Activated T-helper 9 cell treated with anti-CD3 and anti-CD28 coated beads, Interleukin-2, amount 50 U/mL, for 16 hours (primary cell): Measurements from ENCODE around the gene ALDH1A3.

Experiments
- DNase-seq: peaks from one replicate; pipeline ENCODE4 v3.0.0-alpha.2; 2020; ENCODE audit warnings: low read depth

ALDH1A3 gene

DNA sequence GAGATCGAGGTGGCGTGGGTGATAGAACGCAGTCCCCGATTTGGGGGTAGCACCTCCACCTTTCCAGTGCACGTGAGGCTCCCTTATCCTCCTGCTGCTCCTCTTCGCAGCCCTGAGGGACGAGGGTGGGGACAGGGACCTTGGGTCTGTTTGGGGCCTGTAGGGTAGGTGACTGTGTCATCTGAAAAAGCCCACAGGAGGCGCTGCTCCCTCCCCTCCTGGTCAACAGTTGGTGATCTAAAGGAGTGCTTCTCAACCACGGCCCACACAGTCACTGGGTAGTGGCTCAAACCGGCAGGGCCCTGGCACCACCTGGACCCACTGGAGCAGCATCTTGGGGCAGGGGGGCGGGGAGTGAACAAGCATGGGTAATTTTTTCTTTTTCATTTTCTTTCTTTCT lies 46.6 kb downstream of the ALDH1A3 start:
- DNase-seq = no peak

DNA sequence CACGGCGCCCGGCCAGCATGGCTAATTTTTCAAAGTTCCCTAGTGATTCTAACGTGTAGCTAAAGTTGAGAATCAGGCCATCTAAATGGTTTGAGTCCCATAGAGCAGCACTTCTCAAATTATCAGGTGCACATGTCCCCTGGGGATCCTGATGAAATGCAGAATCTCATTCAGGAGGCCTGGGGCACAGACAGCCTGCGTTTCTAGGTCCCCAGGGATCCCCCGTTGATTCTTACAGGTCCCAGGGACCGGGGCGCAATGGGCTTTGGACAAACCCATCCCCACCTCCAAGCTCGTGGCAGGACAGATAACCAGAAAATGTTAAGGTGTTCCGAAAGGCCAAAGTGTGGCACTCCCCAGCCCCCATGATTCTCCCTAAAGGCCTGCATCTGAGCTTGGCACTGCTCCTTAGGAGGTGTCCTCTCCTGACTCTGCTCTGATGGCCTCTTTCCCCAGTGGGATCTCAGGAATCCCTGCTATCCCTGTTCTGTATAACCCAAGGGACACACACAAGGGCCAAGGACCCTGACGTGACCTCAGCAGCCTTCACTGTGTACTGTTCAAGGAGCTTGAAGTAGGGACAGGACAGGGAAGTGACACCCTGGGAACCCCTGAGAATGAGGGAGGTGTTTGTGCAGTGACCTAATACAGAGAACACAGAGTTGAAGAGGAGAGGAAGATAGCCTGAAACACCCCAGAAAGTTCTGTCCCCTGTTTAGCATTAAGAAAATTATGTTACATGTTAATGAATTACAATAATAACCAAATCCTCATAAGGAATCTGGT lies 47.5 kb downstream of the ALDH1A3 start:
- DNase-seq = no peak

DNA sequence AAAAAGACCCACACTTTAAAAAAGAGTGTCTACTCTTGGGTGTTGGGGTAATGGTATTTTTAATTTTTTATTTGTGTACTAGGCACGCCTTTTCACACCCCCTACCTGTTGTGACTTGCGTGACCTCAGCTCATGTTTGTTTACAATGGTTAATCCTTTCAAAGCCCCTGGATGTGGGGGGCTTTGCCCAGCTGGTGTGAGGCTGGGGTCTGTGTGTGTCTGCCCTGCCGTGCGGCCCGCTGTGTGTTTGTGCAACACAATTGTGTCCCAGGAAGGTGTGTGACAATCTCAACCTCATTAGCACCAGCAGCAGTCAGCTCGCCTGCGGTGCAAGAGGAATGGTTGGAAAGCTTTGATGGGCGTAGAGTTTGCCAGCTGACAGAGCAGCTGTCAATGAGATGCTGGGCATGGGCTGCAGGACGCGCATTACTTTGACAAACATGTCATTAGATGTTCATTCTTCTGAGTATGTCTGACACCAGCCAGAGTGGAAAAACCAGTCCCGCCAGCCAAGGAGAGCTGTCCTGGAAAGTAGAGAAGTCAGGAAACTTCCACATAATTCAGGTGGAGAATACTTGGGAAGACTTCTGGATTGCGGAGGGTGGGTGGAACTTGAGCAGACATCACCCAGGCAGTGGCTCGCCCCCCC lies 49.1 kb downstream of the ALDH1A3 start:
- DNase-seq = no peak

- DNase-seq = no peak
These were observed 50.0 kb downstream of the ALDH1A3 start for GRCh38 chr15:100929641-100930042.

- DNase-seq = no peak
These were observed 50.7 kb downstream of the ALDH1A3 start for GRCh38 chr15:100930306-100930848.

DNA sequence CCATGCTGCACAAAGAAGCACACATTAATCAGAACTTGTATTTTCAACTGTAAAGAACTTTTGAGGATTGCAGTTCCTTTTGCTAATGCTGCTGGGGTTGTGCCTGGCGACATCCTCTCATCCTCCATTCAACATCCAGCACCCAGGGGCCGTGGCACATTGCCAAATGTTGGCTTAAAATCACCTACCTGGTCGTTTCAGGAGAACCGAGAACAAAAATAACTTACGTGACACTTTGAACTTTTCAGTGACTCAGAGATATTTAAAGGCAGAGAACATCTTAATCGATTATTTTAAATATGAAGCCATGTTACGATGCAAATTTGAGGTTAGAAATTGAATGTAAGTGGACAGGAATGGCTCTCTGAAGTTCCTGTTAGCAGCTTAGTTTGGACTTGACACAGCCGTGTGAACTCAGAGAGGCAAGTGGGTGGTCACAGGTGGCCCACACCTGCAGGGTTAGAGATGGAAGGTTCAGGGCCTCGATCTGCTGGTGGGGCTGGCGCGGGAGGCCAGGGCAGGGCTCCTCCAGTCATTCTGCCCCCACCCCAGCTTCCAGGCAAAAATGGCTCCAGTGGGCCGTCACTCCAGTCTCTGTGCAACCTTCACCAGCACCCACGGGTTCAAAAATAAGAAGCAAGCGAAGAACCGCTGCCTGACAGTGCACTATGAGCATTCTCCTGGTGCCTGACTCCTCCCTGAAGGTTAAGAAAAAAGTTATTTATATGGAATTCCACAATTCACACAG lies 51.7 kb downstream of the ALDH1A3 start:
- DNase-seq = no peak

DNA sequence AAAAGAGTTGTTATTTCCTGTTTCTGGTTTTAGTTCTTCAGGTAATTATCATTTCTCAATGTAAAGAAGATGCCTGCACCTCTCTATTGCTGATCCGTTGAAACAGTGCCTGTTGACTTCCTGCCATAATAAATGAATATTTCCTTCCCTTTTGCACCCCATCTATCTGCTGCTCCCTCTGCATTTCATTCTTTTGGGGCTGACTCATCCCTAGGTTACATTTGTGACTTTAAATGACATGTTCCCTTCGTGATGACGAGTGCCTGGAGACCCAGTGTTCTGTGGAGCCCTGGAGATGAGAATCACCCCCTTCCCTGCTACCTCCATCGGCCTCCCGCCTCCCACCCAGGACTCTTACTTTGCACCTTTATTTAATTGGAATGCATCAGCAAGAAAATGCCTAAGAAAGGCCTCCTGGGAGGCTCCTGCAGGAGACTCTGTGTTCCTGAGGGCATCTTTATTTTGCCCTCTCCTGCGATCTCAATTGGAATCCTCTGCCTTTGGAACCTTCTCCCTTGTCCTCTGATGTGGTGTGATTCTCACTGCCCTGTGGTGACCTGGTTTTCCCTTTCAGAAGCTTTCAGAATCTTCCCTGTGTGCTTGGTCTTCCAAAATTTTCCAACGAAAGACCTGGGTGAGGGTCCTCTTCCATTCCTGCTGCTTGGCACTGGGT lies 53.2 kb downstream of the ALDH1A3 start:
- DNase-seq = no peak

DNA sequence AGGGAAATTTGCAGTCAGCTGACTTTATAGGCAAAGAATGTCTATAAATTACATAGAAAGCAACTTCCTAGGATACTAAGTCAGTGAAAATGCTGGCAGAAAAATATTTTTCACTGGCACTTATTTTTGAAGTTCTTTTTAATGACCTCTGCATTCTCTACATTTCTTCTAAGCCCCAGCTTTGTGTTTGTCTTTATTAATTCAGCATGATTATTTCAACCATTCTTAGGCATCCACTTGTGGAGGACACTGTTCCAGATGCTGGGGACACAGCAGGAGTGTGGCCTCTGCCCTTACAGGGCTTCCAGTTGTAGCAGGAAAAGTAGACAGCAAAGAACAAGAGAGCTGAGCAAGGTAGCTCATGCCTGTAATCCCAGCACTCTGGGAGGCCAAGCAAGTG lies 54.5 kb downstream of the ALDH1A3 start:
- no peak for DNase-seq

GRCh38 chr15:100934726-100935125 lies 55.1 kb downstream of the ALDH1A3 start:
- DNase-seq = no peak

- DNase-seq = no peak
These were observed 57.5 kb downstream of the ALDH1A3 start for GRCh38 chr15:100937171-100937570.

DNA sequence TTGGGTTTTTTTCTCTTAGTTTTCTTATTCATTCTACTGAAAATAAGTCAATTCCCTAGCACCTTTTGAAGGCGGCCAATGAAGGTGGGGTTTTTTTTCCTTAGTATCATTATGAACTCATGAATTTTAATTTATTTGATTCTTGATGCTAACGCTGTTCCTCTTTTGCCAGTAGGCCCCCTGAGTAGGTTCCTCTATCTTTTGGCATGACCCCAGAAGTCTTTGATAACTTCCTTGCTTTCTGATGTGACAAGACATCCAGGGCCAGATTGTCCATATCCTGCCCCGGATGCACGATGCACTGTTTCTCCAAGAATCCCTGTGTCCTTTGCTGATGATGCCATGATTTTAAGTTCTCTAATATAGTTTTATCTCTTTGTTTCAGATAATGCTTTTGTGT lies 60.2 kb downstream of the ALDH1A3 start:
- DNase-seq = no peak

DNA sequence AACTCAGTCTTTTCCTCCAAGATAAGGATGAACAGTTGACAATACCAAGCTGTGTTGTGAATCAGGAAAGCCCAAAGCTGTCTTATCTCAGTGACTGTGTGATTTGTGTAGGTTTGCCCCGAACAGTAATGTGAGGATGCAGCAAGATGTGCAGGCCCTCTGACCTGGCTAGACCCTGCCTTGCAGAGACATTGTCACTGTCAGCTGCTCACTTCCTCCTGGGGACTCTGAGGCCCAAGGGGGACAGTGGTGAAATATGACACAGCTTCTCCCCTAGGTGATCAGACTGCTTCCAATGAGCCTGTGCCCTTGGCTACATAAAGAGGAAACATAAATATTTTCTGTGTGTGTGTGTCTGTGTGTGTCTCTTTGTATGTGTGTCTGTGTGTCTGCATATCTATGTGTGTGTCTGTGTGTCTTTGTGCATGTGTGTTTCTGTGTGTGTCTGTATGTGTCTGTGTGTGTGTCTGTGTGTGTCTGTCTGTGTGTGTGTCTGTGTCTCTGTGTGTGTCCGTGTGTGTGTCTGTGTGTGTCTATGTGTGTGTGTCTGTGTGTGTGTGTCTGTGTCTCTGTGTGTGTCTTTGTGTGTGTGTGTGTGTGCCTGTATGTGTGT lies 61.2 kb downstream of the ALDH1A3 start:
- DNase-seq = no peak

- DNase-seq = no peak
These were observed 61.9 kb downstream of the ALDH1A3 start for GRCh38 chr15:100941536-100941935.

DNA sequence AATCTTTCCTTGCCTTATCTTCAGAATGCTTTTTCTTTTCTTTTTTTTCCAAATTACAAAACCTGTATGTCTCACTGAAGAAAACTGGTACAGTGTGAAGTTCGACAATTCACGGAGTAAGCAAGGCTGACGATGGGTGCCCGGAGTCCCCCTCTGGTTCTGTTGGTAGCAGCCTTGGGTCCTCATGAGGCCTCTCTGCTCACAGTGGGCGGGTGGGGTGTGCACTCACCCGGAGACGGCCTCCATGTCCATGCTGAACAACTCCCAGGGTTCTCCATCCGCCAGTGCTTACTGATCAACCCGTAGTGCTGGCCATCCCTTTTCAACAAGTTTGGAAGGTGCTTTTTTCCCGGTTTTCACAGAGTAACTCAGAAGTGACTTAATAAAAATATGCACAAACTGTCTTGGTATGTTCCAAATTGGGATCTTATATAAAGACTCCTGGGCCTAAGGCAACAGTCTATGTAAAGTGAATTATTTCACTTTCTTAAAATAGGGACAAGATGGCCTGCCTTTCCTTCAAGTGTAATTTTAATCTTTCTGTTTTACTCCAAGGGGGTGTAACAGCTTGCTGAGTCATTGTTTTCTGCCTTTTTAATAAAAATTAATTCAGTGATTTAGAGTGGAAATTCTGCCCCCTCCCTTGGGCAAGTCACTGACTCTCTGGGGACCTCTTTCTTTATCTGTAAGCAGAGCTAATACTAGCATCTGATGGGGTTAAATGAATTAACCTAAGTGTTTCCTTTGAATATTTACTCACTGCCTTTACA lies 63.2 kb downstream of the ALDH1A3 start:
- no peak for DNase-seq

DNA sequence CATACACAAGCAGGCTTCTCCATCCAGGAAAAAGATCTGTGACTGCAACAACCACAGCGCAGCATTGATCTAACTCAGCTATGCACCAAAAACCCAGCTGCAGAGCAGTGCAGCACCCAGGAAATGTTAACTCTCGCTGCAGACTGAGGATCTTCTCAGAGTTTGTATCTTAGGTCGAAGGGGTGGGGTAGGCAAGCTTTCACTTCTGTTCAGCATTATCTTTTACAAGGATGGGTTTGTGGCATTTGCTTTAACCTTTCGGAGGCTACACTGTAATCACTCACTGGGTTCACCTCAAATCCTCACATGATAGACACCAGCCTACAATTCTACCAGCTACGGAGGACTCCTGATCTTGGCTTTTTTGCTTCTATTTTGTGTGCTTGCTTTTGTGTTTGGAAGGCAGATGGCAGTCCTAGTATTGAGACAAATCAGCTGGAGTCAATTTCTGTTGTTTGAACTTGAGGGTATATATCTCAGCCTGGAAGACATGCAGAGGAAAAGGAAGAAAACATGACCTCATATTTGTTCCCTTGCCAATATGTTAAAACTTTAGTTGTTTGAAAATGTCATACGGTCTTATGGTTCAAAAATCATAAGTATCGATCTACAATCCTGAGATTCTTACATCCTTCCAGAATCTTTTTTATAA lies 64.7 kb downstream of the ALDH1A3 start:
- DNase-seq = no peak

- no peak for DNase-seq
These were observed 65.4 kb downstream of the ALDH1A3 start for GRCh38 chr15:100944986-100945385.

DNA sequence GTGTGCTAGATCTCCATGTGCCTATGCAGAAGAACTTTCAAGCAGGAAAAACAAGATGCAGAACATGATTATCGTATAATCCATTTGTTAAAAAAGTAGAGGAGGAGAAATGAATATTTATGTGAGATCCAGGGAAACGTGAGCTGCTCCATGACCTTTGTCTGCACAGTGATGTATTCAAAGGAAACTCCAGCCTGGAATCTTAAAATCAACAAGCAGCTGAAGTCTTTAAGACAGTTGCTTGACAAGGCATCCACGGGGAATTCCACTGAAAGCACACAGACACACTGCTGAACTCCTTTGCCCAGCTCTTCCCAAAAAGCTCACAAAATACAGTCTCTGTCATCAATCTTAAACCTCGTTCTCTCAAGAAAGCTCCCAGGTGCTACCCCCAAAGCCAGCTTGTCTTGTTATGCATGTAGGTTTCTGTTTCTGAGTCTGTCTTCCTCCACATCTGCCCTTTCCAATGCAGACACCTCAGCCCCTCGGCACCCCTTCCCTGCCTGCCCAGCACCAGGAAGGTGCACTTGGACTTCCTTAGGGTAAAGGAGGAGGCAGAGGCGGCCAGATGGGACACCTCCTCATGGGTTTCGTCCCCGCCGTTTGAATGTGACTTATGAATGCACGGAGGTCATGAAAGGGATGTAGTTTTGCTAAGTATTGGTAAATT lies 68.3 kb downstream of the ALDH1A3 start:
- DNase-seq = no peak

DNA sequence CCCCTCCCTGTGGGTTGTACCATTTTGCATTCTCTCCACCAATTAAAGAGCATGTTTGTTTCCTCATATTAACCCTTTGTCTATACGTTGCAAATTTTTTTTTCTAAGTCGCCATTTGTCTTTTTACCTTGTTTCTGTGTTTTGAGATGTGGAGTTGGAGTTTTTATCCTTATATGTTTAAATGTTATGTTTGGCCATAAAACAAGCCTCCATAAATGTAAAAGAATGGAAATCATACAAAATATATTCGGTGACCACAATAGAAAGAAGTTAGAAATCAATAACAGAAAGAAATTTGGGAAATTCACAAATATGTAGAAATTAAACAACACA lies 68.8 kb downstream of the ALDH1A3 start:
- DNase-seq = no peak

DNA sequence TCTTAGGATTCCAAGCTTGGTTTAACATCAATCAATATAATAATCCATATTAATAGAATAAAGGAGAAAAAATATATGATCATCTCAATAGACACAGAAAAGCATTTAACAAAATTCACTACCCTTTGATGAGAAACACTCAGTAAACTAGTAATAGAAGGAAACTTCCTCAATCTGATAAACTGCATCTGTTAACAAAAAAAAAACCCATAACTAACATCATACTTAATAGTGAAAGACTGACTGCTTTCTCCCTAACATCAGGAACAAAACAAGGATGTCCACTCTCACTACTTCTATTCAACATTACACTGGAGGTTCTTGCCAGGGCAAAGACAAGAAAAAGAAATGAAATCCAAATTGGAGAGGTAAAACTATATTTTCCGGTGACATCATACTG lies 70.1 kb downstream of the ALDH1A3 start:
- no peak for DNase-seq

DNA sequence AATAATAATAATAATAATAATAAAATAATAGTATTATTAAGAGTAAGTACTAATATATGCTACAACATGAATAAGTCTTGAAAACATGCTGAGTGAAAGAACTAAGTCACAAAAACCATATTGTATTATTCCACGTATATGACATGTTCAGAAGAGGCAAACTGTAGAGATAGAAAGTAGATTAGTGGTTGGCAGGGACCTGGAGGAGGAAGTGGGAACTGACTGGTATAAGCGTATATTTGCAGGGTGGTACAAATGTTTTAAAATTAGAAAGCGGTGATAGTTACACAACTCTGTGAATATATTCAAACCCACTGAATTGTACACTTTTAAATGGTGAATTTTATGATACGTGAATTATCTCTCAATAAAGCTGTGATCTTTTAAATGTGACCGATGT lies 72.3 kb downstream of the ALDH1A3 start:
- DNase-seq = no peak
